ENCODE data around the gene GFRA3. TPM values are rescaled to one million over a fixed set of nuclear protein-coding genes. Genes with fewer than 3 reads are reported as not detected.
A peak's percentile ranks its signal among the peaks of the same experiment; 100 is the strongest.

The GFRA3 gene
- total and polyA plus RNA-seq, 10 donors, result 0.14 to 1.2 TPM; not detected in 8

- Histone ChIP-seq H3K27me3 (replicated peaks in 1 of 7) (peaks cover 3 to 53% (median 24%) of the 10 kb centered on the region in 7 donors), H3K36me3 (no peaks in the 10 kb centered on the region), H3K4me3 (no peak overlapping the region), H3K9me3 (no peaks in the 10 kb centered on the region), H3K4me1 (peaks cover 7 to 21% (median 17%) of the 10 kb centered on the region in 6 donors), H3K27ac (no peak overlapping the region)
- intact Hi-C loops (cut with DNase I; ENCODE audit: low total_unique reads), result no loop called here
- no peak for DNase-seq
- WGBS, 5 donors, result 47 to 85% (median 70%) methylated on average over 2 of the region's 2 CpGs
- TF ChIP-seq CTCF (IDR thresholded peaks at IDR 0.05 in 8 of 11, conservative IDR thresholded peaks at IDR 0.05 in 3 of 11), result no peak
- no peak for TF ChIP-seq POLR2A (IDR thresholded peaks at IDR 0.05)
- TF ChIP-seq POLR2AphosphoS5 (IDR thresholded peaks at IDR 0.05), result no peak
Measured at GRCh38 chr5:138243794-138244193, 30.6 kb downstream of the GFRA3 start.

- Histone ChIP-seq H3K4me3 (peak overlapping the region; percentile 24 to 69 (median 42)), H3K27ac (no peak overlapping the region), H3K27me3 (replicated peaks in 1 of 7) (peaks cover 3 to 68% (median 24%) of the 10 kb centered on the region in 7 donors), H3K9me3 (no peaks in the 10 kb centered on the region), H3K36me3 (no peaks in the 10 kb centered on the region), H3K4me1 (peaks cover 7 to 21% (median 17%) of the 10 kb centered on the region in 6 donors)
- intact Hi-C loops (cut with DNase I; ENCODE audit: low total_unique reads), result no loop called here
- TF ChIP-seq CTCF (IDR thresholded peaks at IDR 0.05 in 8 of 11, conservative IDR thresholded peaks at IDR 0.05 in 3 of 11), result no peak
- TF ChIP-seq POLR2A (IDR thresholded peaks at IDR 0.05), result no peak
- TF ChIP-seq POLR2AphosphoS5 (IDR thresholded peaks at IDR 0.05), result peak in 1 of 3 donors; percentile 46
- peak; percentile 83 for DNase-seq
- 5 to 9% (median 7%) methylated on average over 35 to 67 of the region's 67 CpGs for WGBS, 5 donors
Measured at GRCh38 chr5:138241688-138242571, 32.5 kb downstream of the GFRA3 start.

GRCh38 chr5:138240650-138241385, 33.6 kb downstream of the GFRA3 start:
- intact Hi-C loops (cut with DNase I; ENCODE audit: low total_unique reads), result no loop called here
- DNase-seq, result peak; percentile 36
- H3K9me3 ChIP-seq, result no peaks in the 10 kb centered on the region
- H3K4me1 ChIP-seq, result peaks cover 7 to 21% (median 17%) of the 10 kb centered on the region in 6 donors
- H3K27ac ChIP-seq, result no peak overlapping the region
- no peak overlapping the region for H3K4me3 ChIP-seq
- 16 to 42% (median 26%) methylated on average over 3 of the region's 3 CpGs for WGBS, 5 donors
- H3K36me3 ChIP-seq, result no peaks in the 10 kb centered on the region
- TF ChIP-seq CTCF (IDR thresholded peaks at IDR 0.05 in 8 of 11, conservative IDR thresholded peaks at IDR 0.05 in 3 of 11) (no peak), POLR2A (IDR thresholded peaks at IDR 0.05) (no peak), POLR2AphosphoS5 (IDR thresholded peaks at IDR 0.05) (no peak)
- peaks cover 3 to 77% (median 24%) of the 10 kb centered on the region in 7 donors for H3K27me3 ChIP-seq (replicated peaks in 1 of 7)

- no peak overlapping the region for H3K27ac ChIP-seq
- no peak overlapping the region for H3K4me3 ChIP-seq
- peaks cover 3 to 81% (median 24%) of the 10 kb centered on the region in 7 donors for H3K27me3 ChIP-seq (replicated peaks in 1 of 7)
- WGBS, 5 donors, result 67 to 86% (median 76%) methylated on average over 1 of the region's 1 CpG
- no peak for TF ChIP-seq POLR2A (IDR thresholded peaks at IDR 0.05)
- intact Hi-C loops (cut with DNase I; ENCODE audit: low total_unique reads), result no loop called here
- H3K36me3 ChIP-seq, result no peaks in the 10 kb centered on the region
- no peaks in the 10 kb centered on the region for H3K9me3 ChIP-seq
- DNase-seq, result no peak
- peaks cover 7 to 21% (median 17%) of the 10 kb centered on the region in 6 donors for H3K4me1 ChIP-seq
Measured at GRCh38 chr5:138238034-138238433, 36.4 kb downstream of the GFRA3 start.

All from spleen (tissue), 11 donors.